Esophagus muscularis mucosa (tissue), 3 donors: Measurements from ENCODE around the gene NBAS.
"Not testable (repeated sequence)": the region's sequence is repeated elsewhere in the genome, so short reads cannot be mapped to it uniquely, and the experiment has no call there.

Experiments
- CTCF ChIP-seq, 3 experiments: fragments of 200-600 bp in 2 of 3; fragments of 450-650 bp in 1 of 3; sonication (generic) in 2 of 3; IDR thresholded peaks; one replicate each; pipeline ENCODE4 v1.5.1; 2017 to 2019; ENCODE audit warnings: antibody characterized with exemption in 3 of 3, mild to moderate bottlenecking in 2 of 3, moderate library complexity in 1 of 3
- POLR2A ChIP-seq: fragments of 450-650 bp; IDR thresholded peaks from one replicate; pipeline ENCODE4 v1.6.1; 2017; ENCODE audit warnings: antibody characterized with exemption, moderate library complexity, mild to moderate bottlenecking, low read depth
- POLR2AphosphoS5 ChIP-seq, 2 donors: sonication (generic); formaldehyde crosslinking; IDR thresholded peaks; one replicate each; pipeline ENCODE4 v1.6.1; 2017; ENCODE audit warnings: antibody characterized with exemption in 2 of 2

DNA sequence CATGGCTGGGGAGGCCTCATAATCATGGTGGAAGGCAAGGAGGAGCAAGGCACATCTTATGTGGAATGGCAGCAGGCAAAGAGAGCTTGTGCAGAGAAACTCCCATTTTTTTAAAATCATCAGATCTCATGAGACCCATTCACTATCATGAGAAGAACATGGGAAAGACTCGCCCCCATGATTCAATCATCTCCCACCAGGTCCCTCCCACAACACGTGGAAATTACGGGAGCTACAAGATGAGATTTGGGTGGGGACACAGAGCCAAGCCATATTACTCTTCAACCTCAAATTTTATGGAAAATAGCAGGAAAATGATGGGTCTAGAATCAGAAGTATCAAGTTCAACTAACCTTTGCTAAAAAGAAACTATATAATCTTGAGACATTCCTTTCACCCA, 42.4 kb downstream of the NBAS start:
- TF ChIP-seq CTCF (IDR thresholded peaks at IDR 0.05); POLR2AphosphoS5 (IDR thresholded peaks at IDR 0.05); POLR2A: not testable (repeated sequence)
